ENCODE measurements around the gene MAP3K4. TPM values are rescaled to one million over a fixed set of nuclear protein-coding genes. Genes with fewer than 3 reads are reported as not detected.

Gene MAP3K4
- total RNA-seq, 2 donors from 2014 or later, result 32.1 to 42.2 TPM

- H3K4me3 ChIP-seq, result no peak overlapping the region
- no peaks in the 10 kb centered on the region for H3K4me1 ChIP-seq
- no peaks in the 10 kb centered on the region for H3K27me3 ChIP-seq
- no peak for TF ChIP-seq CTCF (IDR thresholded peaks at IDR 0.05)
- H3K9ac ChIP-seq (ENCODE audit: low read depth in 2 of 2, low read length in 2 of 2), result no peak overlapping the region
- H3K9me3 ChIP-seq, result no peaks in the 10 kb centered on the region
- H3K36me3 ChIP-seq, result no peaks in the 10 kb centered on the region
- no peak overlapping the region for H3K27ac ChIP-seq
- DNase-seq, result no peak
- intact Hi-C loops (cut with DNase I), result no loop called here
Observed at GRCh38 chr6:161164182-161164625, 172.6 kb downstream of the MAP3K4 start.

GRCh38 chr6:161166176-161166575 is 174.6 kb downstream of the MAP3K4 start:
- Histone ChIP-seq H3K36me3 (no peaks in the 10 kb centered on the region), H3K4me3 (no peak overlapping the region), H3K9me3 (no peaks in the 10 kb centered on the region), H3K27me3 (no peaks in the 10 kb centered on the region), H3K9ac (ENCODE audit: low read depth in 2 of 2, low read length in 2 of 2) (no peak overlapping the region), H3K4me1 (no peaks in the 10 kb centered on the region), H3K27ac (no peak overlapping the region)
- DNase-seq, result no peak
- TF ChIP-seq CTCF (IDR thresholded peaks at IDR 0.05), result no peak
- intact Hi-C loops (cut with DNase I), result no loop called here

- no peak for DNase-seq
- no peak for TF ChIP-seq CTCF (IDR thresholded peaks at IDR 0.05)
- Histone ChIP-seq H3K27ac (no peak overlapping the region), H3K9me3 (no peaks in the 10 kb centered on the region), H3K27me3 (no peaks in the 10 kb centered on the region), H3K9ac (ENCODE audit: low read depth in 2 of 2, low read length in 2 of 2) (no peak overlapping the region), H3K4me1 (no peaks in the 10 kb centered on the region), H3K4me3 (no peak overlapping the region), H3K36me3 (no peaks in the 10 kb centered on the region)
- intact Hi-C loops (cut with DNase I), result no loop called here
Observed at GRCh38 chr6:161166677-161167076, 175.1 kb downstream of the MAP3K4 start.

All from colonic mucosa (tissue), 4 donors.